ENCODE results near the gene WBP2.
"Not testable (repeated sequence)": the region's sequence is repeated elsewhere in the genome, so short reads cannot be mapped to it uniquely, and the experiment has no call there.

WBP2 gene

DNA sequence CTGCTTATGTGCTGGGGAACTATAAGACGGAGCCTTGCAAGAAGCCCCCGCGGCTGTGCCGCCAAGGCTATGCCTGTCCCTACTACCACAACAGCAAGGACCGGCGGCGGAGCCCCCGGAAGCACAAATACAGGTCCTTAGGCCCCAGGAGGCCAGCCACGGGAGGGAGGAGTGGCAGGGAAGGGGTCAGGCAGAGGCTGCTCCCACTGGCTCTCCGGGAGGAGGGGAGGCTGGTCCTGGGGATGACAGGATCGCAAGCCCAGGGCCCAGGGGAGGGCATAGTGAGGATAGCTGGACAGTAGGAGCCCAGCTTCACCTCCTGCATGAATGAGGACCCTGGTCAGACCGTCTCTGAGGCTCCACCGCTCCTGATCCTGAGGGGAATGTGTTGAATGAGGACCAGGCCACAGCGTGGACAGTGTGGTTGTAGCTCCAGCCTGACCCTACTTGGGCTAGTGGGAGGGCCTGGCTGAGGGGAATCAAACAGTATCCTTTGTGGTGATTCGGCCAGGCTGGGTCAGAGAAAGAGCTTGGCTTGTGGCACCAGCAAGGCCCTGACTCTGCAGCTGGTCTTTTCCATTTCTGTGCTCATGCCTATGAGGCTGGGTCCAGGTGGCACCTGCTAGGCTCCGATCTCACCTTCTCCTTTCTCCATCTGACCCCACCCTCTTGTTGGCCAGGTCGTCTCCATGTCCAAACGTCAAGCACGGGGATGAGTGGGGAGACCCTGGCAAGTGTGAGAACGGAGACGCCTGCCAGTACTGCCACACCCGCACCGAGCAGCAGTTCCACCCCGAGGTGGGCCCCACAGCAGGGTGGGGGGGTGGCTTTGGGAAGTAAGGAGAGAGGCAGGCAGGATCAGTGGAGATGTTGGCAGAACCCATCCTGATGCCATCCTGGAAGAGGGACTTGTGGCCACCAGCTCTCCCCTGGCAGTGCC, 41.8 kb downstream of the WBP2 start:
- DNase-seq (ENCODE audit: low spot score), result no peak

DNA sequence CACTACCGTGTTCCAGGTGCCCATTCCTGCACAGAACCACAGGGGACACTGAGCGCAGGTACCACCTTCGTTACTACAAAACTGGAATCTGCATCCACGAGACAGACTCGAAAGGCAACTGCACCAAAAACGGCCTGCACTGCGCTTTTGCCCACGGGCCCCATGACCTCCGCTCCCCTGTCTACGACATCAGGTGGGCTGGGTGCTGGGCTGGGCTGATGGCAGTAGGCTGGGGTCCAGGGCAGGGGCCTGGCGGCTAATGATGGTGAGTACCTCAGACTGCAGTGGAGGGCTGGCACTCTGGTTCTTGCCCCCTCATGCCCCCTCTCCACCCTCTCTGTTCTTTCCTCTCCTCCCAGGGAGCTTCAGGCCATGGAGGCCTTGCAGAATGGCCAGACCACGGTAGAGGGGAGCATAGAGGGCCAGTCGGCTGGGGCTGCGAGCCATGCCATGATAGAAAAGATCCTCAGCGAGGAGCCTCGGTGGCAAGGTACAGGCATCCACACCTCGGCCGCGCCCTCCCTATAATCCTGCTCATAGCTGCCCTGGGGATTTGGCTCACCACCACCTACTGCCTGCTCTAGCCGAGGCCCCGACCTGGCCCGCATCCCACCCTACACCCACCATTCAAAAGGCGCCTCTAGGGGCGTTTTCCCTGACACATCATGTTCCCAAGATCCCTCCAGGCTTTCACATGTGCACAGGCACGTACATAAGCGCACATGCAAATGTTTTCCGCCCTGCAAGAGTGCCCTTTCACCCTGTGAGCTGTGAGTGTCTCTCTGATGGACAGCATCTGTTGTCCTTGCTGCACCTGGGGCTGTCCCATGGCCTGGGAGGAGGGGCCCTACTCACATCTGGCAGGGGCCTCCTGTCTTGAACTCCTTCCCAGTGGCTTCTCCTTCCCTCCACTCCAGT, 42.8 kb downstream of the WBP2 start:
- DNase-seq (ENCODE audit: low spot score), result no peak

DNA sequence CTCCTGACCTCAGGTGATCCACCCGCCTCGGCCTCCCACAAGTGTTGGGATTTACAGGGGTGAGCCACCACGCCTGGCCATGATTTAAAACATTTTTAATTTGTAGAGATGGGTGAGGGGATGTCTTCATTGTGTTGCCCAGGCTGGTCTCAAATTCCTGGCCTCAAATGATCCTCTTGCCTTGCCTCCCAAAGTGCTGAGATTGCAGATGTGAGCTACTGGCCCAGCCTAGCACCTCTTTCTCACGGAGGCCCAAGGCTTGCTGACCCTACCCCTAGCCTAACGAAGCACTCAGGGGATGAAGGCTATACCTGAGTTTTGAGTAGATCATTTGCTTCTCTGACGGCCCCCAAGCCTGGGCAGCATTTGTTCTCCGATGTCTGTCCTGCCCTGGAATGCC, 44.0 kb downstream of the WBP2 start:
- DNase-seq (ENCODE audit: low spot score), result no peak

DNA sequence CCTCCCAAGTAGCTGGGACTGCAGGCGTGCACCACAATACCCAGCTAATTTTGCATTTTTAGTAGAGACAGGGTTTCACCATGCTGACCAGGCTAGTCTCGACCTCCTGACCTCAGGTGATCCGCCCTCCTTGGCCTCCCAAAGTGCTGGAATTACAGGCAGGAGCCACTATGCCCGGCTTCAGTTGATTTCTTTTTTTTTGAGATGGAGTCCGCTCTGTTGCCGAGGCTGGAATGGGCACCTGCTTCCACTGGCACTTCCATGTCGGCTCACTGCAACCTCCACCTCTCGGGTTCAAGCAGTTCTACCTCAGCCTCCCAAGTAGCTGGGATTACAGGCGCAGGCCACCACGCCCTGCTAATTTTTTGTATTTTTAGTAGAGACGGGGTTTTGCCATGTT, 44.4 kb downstream of the WBP2 start:
- not testable (repeated sequence) for DNase-seq (ENCODE audit: low spot score)

DNA sequence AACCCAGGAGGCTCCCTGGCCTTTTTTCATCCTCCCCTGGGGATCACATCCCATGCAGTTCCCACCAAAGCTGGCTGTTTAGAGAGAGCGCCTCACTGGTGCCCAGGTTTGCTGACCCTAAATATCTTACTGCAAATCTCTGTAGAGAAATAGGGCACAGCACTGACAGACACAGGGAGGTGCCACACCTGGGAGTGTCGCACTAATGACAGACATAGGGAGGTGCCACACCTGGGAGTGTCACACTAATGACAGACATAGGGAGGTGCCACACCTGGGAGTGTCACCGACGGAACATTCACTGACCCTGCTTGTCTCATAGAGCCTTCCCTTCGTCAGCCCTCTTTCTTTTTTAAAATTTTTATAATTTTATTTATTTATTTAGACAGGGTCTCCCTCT, 44.9 kb downstream of the WBP2 start:
- DNase-seq (ENCODE audit: low spot score), result no peak

DNA sequence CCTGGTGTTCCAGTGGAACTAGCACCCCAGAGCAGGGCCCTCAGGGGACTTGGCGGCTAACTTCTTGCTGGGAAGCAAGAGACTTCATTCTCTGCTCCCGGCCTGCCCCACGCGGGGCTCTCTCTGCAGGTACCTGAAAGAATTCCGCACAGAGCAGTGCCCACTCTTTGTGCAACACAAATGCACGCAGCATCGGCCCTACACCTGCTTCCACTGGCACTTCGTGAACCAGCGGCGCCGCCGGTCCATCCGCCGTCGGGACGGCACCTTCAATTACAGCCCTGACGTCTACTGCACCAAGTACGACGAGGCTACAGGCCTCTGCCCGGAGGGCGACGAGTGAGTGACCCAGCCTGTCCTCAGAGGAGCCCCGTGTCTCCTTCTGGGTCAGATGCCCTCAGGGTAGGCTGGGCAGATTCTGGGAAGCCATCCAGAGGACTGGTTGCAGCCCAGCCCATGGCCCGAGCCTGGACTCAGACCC, 45.5 kb downstream of the WBP2 start:
- no peak for DNase-seq (ENCODE audit: low spot score)

DNA sequence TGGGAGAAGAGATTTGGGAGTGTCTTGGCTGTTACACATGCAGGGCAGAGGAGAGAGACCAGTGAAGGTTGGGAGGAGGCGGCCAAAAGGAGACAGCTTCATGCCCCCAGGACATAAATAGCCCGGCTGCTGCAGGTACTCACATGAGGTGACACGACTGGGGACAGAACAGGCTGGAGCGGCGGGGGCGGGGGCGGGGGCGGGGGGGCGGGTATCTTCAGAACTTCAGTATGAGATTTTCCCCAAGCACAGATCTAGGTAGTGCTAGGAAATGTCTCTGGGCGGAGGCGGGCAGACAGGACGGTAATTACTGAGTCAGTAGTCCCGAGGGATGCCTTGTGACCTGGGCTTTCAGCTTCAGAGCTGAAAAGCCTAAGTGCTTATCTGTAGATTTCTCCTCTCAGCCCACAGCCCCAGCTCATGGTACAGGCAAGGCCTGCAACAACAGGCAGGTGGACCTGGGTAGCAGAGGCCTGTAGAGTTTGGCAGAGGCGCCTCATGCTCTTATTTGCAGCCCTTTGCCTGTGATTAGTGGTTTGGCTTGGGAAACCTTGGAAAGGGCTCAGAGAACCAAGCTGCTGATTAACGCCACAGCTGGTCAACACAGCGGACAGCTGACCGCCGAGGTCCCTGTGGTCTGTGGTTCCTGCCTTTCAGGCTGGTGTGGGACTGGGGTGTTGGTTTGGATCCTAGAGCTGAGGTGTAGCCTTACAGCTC, 46.1 kb downstream of the WBP2 start:
- DNase-seq (ENCODE audit: low spot score), result no peak

DNA sequence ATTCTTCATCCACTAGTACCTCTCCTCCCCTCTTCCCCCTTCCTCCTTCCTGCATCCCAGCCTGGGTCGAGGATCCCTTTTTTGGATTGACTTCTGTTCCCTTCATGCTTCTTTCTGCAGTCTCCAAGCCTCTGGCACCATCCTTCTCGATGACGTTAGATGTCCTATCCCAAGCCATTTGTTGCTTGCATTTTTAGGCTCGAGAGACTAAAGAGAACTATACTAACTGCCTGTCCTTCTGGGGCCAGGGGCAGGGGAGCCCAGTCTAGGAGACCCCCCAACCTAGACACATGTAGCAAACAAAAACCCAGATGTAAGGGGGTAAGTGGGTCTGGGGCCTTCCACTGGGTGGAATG, 46.6 kb downstream of the WBP2 start:
- no peak for DNase-seq (ENCODE audit: low spot score)

DNA sequence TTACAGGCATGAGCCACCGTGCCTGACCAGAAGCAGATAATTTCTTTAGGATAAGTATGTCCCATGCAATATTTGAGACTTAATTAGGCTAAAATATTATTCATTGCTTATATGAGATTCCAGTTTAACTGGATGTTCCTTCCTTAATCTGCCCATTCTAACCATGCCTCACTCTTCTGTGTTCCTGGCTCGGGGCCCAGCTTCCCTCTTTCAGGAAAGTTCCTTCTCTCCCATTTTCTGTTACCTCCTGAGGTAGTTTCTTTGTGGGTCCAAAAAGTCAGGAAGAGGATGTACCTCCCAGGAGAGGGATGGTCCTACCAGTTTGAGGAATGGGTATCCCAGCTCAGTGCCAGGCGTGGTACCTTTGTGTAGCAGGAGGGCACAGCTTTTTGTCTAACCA, 47.3 kb downstream of the WBP2 start:
- DNase-seq (ENCODE audit: low spot score), result no peak

DNA sequence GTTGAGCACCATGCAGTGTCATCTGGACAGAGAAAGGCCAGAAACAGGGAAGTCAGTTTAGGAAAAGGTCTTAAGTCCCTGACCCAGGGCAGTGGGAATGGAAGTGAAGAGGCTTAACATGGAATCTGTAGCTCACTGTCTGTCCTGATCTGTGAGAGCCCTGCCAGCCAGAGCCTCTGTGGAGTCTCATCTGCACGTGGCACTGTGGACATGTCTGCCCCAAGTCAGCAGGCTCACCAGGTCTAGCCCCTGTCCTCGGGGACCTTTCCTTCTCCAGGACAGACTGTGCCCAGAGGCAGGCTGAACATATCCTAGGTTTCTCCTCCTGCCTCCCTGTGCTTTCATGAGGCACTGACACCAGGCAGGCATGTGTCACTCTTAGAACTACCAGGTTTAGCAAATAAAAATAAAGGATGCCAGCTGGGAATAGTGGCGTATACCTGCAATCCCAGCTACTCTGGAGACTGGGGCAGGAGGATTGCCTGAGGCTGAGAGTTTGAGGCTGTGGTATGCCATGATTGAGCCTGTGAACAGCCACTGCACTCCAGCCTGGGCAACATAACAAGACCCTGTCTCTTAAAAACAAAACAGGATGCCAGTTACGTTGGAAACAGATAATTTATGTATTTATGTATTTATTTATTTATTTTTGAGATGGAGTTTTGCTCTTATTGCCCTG, 48.2 kb downstream of the WBP2 start:
- DNase-seq (ENCODE audit: low spot score), result no peak

DNA sequence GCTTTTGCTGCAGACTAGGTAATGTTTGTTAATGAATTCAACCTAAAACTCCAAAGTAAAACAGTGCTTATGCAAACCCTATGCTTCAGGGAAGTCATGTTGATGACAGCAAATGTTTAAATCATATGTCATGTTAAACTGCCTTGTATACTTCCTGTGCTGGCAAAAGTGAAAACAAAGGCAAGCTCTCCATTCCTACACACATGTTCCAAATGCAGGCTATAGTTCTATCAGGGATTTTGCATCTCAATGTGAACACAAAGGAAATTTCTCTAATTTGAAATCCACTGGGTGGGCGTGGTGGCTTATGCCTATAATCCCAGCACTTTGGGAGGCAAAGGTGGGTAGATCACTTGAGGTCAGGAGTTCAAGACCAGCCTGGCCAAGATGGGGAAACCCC, 51.3 kb downstream of the WBP2 start:
- DNase-seq (ENCODE audit: low spot score), result no peak

DNA sequence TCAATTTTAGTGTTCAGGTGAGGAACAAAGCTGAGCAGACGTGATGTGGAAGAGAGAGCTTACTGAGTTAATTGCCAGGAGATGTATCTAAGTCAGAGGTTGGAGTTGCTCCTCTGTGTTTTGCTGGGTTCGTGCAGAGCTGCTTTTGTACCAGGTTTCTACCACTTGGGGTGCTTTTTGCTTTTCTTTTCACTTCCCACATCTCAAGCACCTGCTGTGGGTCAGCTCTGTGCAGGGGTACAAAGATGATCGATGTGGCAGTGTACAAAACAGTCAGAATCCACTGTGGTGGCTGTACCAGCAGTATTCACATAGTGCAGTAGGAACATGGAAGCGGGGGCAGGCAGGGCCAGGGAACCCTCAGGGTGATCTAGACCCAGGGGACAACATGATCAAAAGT, 55.7 kb downstream of the WBP2 start:
- no peak for DNase-seq (ENCODE audit: low spot score)

DNA sequence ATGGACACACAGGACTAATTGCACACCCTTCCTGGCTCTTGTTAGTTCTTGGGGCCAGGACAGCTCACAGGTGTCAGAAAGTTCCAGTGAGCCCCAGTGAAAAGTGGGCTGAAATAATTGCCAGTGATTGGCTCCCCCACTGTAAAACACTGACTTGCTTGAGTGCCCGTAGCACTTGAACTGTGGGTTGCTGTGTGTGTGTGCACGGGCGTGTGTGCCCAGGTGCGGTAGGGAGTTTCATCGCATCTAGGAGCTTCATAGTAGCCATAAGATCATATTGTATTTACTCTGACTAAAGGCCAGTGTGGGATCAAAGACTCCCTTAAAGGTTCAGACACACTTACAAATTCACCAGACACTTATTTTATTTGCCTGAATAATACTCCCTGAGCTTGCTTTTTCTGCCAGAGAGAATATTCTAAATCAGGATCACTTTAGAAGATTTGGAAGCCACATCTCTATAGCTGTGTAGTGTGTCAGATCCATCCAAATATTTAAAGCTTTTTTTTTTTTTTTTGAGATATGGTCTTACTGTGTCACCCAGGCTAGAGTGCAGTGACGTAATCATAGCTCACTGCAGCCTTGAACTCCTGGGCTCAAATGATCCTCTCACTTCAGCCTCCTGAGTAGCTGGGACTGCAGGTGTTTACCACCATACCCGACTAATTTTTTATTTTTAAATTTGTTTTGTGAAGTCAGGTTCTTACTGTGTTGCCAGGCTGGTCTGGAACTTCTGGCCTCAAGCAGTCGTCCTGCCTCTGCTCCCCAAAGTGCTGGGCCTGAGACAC, 59.1 kb downstream of the WBP2 start:
- DNase-seq (ENCODE audit: low spot score), result no peak

All from pons (tissue), 1 donor.